NCI-H510A treated with DMSO at 0.1 percent for 48 hours (cell line): Measurements from ENCODE around the gene NTNG2.

Source experiments
- DNase-seq: peaks from one replicate; lab custom pipeline; 2025; lab: John Stamatoyannopoulos, UW

NTNG2 gene

GRCh38 chr9:132235894-132236661 is 74.2 kb downstream of the NTNG2 start:
- DNase-seq = peak; percentile 84

DNA sequence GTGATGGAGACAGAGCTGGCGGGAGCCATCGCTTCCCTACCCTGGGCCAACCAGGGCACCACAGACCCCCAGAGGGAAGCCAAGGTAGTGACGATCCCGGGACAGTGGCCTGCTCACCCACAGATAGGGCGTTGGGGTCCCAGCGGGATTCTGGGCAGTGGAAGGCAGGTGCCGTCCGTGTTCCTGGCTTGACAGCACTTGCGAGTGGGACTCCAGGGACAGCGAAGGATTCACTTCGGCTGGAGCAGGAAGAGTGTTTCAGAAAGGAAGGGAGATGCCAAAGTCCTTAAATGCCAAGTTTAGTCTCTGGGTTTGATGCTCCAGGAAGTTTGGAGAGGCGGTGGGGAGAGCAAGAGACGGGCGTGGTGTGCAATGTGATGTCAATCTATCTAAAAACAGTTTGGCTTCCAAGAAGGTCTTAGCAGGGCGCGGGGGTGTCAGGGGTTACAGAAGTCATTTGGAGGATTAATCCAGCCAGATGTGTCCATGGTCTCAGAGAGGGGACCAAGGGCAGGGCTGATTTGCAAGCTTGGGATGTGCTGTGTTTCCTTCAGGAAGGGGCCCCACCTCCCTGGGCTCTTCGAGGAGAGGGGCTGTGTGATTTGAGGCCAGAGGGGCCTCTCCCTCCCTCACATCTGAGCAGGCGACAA is 74.9 kb downstream of the NTNG2 start:
- DNase-seq = no peak

- DNase-seq = no peak
These were observed 75.6 kb downstream of the NTNG2 start for GRCh38 chr9:132237481-132237880.

GRCh38 chr9:132238026-132238972 is 76.4 kb downstream of the NTNG2 start:
- DNase-seq = no peak

DNA sequence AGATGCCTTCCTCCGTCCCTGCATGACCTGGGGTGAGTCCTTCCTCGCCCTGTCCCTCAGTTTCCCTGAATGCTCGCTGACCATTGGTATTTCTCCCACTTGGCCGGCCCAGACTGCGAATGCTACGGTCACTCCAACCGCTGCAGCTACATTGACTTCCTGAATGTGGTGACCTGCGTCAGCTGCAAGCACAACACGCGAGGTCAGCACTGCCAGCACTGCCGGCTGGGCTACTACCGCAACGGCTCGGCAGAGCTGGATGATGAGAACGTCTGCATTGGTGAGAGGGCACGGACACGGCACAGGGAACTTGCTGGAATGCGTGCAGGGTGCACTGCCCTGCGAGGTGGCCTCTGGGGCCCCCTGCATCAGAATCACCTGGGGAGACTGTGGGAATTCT is 77.1 kb downstream of the NTNG2 start:
- DNase-seq = no peak

GRCh38 chr9:132239518-132239917 is 77.7 kb downstream of the NTNG2 start:
- no peak for DNase-seq

DNA sequence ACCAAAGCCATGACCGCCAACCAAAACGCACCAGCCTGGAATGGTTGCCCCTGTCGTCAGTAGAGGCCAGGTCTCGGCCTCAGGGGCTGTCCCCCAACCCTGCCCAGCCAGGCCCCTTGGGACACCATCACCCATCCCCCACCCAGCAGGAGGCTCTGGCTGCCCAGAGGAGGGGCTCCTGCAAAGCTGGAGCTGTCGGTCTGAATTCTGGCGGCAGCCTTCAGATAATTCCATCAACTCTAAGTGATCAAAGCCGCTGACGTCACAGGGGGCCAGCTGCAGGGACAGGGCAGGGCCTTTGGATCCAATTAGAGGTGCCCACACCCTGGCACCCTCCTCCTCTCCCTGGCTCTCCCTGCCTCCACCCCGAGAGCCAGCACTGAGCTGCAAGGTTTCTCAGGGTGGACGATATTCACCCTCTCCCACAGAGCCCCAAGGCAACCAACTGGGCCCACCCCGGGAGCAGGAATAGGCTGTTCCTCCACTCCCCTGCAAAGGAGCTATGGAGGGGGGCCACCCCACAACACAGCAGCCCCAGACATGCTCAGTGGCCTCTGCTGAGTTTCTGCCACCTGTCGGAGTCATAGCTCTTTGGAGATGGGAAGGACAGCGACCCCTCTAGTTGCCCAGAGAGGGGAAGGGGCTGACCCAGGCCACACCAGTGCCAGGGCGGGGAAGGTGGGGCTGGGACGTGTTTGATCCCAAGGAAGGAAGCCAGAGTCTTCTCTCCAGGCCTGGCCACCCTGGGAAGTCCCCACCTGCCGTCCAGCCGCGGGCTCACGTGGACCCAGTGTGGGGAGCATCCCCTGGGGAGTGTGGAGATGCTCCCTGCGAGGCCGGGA is 78.4 kb downstream of the NTNG2 start:
- DNase-seq = no peak

- peak; percentile 48 for DNase-seq
These were observed 79.1 kb downstream of the NTNG2 start for GRCh38 chr9:132240841-132241482.

- DNase-seq = no peak
These were observed 79.6 kb downstream of the NTNG2 start for GRCh38 chr9:132241483-132241839.

GRCh38 chr9:132241840-132242620 is 80.2 kb downstream of the NTNG2 start:
- no peak for DNase-seq

- DNase-seq = no peak
These were observed 80.8 kb downstream of the NTNG2 start for GRCh38 chr9:132242621-132243155.

DNA sequence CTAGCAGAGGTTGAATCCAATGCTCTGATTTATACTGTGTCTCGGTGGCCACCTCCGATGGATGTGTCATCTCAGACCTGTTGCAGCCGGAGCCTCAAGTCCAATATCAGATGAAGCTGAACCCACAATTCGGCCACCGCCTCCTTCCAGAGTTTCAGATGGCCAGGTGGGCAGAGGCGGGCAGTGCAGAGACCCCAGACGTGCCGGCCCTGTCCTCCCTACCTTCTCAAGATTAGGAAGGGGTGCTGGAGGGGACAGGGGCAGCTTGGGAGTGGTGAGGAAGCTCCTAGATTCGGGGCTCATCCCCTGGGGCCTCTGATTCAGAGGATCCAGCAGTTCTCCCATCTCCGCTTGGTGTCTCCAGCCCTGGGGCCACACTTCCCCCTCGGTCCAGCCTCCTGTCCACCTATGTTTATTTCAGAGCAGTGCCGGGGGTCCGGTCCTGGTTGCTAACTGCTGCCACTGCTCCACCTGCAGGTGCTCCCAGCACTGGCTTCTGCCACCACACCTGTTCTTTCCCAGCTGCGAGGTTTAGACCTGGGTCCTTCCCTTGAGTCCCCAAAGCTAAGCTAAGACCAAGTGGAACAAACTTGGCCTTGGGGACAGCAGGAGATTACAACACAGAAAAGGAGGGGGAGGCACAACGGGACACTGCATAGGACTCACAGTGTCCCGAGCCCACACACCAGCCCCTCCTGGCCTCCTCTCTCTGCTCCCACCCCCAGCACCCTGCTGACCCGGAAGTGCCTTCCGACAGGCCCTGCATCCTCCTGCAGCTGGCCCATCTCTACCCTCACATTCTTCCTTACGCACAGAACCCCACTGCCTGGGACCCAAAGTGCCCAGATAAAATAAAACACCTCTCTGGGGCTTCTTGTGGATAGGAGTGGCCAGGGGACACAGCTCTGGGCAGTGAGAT is 81.6 kb downstream of the NTNG2 start:
- peak; percentile 27 for DNase-seq

DNA sequence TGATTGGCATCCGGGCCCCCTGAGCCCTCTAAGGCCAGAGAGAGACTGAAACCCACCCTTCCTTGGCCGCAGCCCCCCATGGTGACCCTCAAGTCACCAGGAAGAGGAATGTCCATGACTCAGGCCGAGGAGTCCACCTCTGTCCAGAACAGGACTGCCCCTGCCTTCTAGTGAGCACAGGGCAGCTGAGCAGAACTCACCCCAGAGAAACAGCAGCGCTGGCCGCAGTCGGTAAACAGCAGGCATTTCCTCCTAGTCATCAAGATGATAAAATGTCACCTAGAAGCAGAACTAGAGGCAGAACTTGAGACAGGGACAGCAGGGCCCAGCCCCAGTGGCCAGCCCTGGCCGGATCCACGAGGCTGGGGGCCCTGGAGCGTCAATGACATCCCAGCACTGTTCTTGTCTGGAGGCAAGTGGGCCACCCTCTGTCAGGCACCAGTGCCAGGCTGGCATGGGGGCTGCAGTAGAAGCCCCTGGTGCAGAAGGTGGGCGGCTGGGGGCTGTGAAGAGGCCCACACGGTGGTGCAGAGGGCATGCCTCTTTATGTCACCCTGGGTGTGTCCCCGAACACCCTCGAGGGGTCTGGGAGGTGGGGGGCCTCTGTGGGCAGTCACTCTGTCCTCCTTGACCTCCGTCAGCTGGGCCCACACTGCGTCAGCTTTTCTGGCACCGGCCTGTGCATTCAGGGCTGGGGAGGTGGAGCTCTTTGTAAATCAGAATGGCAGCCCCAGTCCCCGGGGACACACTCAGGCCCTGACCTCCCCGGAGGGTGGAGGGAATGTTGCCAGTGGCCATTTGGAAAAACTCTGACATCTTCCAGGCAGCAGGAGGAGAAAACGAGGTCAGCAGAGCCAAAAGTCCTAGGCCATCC is 83.0 kb downstream of the NTNG2 start:
- DNase-seq = no peak

- DNase-seq = no peak
These were observed 83.6 kb downstream of the NTNG2 start for GRCh38 chr9:132245465-132245864.

- no peak for DNase-seq
These were observed 86.1 kb downstream of the NTNG2 start for GRCh38 chr9:132247942-132248341.

DNA sequence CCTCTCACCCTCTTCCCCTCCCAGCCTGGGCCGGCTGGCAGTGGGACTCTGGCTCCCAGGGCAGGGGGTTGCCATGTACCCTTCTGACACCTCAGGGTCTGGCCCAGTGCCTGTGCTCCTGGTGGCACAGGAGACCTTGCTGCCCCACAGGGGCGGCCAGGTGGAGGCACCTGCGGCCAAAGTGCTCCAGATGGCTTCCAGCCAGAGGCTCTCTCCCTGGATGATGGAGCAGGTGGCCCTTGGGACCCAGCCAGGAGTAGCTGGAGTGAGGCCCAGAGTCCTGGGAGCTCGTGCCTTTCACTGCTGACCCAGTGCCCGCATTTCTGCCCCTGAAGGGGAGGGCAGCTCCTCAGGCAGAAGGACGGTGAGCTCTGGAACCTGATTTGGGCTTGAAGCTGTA is 87.3 kb downstream of the NTNG2 start:
- DNase-seq = peak; percentile 31

DNA sequence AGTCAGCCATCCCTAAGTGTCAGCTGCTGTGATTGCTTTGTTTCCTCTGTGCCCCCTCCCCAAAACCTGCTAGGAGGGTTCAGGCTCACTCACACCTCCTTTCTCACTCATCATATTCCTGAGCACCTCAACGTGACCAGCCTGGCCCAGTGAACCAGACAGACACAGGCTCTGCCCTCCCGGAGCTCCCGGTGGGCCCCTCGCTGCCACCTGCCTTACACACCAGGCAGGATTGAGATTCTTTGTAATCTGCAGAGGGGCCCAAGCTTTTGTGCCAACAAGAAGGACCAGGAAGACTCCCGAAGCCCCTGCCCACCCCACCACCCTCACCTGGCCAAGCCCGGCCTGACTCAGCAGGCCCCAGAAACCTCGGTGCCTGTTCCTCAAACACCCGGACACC is 87.8 kb downstream of the NTNG2 start:
- DNase-seq = no peak
